Fibroblast of peridontal ligament (primary cell): Measurements from ENCODE around the gene CLMN.
"Not testable (repeated sequence)": the region's sequence is repeated elsewhere in the genome, so short reads cannot be mapped to it uniquely, and the experiment has no call there.

ENCODE experiments used
- DNase-seq: peaks from one replicate; pipeline ENCODE4 v3.0.0-alpha.2; 2010; ENCODE audit errors: extremely low read depth

The CLMN gene

GRCh38 chr14:95217391-95217900 lies 102.3 kb downstream of the CLMN start:
- no peak for DNase-seq

- DNase-seq, result no peak
Measured at GRCh38 chr14:95216008-95216407, 103.7 kb downstream of the CLMN start.

DNA sequence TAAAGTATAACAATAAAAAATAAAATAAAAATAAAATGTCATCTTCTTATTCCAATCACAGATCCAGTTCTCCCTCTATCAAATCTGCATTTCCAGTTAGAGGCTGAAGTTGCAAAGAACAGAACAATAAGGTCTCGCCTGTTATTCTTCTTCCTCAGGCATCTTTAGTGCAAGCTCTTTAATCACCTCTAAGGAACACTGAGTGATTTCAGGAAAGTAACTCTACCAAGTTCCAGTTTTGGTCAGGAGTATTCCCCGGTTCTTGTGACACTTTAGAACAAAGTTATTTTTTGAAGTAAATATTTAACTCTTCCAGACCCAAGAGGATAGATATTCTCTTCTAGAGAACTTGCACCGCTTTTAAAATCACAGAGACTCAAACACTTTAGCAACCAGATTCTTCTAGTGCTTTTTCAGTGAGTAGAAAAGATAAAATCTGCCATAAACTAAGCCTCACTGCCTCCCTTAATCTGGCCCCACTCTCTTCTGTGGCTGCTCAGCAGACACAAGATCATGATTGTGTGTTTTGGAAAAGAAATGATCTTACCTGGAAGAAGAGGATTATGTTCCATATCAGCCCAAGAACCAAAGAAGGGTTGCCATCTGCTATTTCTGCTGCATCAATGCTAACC lies 104.5 kb downstream of the CLMN start:
- DNase-seq, result no peak

DNA sequence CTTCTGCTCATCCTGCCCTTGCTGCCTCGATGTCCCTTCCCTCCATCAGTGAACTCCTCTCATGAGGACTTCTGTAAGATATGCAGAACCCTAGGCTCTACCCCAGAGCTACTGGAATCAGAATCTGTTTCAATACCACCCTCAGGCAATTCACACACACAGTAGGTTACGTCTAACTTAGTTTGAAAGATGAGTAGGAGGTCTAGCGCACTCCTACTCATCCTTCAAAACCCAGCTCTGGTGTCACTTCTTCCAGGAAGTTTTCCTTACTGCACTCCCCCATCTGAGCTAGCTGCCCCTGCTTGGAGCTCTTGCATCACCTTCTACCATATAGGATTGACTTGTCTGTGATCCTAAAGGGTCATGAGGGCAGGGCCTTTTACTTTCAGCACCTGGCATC lies 105.9 kb downstream of the CLMN start:
- no peak for DNase-seq

GRCh38 chr14:95211721-95212504 lies 107.8 kb downstream of the CLMN start:
- no peak for DNase-seq

GRCh38 chr14:95210699-95211098 lies 109.0 kb downstream of the CLMN start:
- no peak for DNase-seq

DNA sequence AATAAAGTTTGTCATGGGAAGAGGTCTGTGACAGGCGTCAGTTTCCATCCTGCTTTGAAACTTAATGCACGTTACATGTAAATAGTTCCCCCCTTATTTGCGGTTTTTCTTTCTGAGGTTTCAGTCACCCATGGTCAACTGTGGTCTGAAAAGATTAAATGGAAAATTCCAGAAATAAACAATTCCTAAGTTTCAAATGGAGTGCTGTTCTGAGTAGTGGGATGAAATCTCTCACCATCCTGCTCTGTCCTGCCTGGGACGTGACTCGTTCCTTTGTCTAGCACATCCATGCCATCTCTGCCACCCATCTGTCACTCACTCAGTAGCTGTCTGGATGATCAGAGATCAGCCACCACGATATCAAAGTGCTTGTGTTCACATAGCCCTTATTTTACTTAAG lies 111.1 kb downstream of the CLMN start:
- DNase-seq, result no peak

DNA sequence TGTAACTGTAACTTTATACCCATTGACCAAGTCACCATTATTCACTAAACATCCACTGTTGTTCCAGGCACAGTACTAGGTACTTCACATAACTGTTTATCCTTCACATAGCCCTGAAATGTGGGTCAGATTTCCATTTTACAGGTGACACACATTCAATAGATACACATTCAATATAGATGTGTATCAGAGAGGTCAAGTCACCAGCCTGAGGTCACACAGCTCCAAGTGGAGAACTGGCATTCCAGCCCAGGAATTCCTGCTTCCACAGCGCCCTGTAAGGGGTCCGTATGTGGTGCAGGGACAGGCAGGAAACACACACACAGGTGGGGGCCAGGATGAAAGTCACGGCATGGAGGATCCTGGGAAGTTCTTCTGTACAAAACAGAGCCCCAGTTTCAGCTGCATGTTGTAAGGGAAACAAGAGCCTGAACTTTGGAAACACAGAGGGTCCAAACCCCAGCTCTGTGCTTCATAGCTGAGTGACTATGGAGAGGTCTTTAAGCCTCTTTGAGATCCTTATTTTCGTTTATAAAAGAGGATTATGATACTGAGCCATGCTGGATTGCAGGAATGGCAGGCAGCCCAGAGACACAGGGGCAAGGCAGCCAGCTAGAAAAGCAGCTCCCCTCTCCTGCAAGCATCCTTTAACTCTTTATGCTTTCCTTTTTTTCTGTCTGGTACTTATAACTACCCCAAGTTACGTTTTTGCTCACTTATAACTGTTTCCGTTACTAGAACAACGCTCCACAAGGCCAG lies 112.1 kb downstream of the CLMN start:
- DNase-seq, result no peak

DNA sequence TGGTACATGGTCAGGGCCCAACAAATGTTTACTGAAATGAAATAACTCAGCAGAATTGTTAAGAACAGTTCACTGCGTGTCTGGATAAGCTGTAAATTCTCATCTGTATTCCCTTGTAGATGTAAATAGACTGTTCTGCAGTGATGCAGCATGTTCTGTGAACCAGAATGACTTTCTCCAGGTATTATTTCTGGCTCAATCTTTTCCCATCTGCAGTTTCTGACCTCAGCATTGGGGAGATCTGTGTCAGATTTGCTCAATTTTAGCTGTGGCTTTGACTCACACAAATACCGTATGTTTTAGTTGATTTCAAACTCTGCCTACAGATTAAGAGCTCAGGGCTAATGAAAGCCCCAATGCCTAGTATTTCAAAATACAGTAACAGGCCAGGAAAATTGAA lies 113.2 kb downstream of the CLMN start:
- DNase-seq, result peak; percentile 37

- DNase-seq, result no peak
Measured at GRCh38 chr14:95204705-95205104, 115.0 kb downstream of the CLMN start.

DNA sequence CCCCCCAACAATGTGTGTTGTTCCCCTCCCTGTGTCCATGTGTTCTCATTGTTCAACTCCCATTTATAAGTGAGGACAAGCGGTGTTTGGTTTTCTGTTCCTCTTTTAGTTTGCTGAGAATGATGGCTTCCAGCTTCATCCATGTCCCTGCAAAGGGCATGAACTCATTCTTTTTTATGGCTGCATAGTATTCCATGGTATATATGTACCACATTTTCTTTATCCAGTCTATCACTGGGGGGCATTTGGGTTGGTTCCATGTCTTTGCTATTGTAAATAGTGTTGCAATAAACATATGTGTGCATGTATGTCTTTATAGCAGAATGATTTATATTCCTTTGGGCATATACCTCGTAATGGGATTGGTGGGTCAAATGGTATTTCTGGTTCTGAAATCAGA lies 118.0 kb downstream of the CLMN start:
- not testable (repeated sequence) for DNase-seq

- no peak for DNase-seq
Measured at GRCh38 chr14:95200404-95200803, 119.3 kb downstream of the CLMN start.

DNA sequence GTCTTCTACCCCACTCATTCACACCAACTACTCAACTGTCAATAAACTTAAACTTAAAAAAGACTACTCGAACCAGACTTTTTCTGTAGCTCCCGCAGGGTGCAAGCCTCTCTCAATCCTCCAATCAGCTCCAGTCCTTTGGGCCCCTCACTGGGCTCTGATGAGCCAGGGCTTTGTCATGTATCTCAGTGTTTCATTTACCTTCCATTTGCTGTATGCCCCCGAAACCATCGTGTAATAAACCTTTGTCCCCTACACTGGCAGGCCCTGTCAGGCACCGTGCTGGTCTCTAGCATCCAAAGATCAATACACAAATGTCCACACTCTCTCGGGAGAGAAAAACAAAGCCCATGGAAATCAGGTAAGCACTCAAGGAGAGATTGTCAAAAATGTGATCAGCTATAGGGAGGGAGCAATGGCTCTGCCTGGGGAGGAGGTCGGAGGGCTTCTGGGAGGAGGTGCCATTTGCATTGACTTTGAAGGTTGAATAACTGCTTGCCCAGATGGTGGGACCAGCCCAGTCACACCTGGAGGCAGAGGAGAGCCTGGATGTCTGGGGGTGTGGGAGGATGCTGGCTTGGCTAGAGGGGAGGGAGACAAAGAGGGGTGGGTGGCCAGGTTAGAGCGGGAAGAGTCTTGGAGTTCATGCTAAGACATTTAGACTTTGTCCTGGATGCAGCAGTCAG lies 120.3 kb downstream of the CLMN start:
- no peak for DNase-seq

- DNase-seq, result no peak
Measured at GRCh38 chr14:95198320-95198719, 121.4 kb downstream of the CLMN start.

- DNase-seq, result no peak
Measured at GRCh38 chr14:95197551-95197950, 122.2 kb downstream of the CLMN start.

- no peak for DNase-seq
Measured at GRCh38 chr14:95196826-95197545, 122.7 kb downstream of the CLMN start.

GRCh38 chr14:95196268-95196667 lies 123.4 kb downstream of the CLMN start:
- DNase-seq, result no peak

GRCh38 chr14:95195031-95195430 lies 124.7 kb downstream of the CLMN start:
- DNase-seq, result no peak

GRCh38 chr14:95193081-95193480 lies 126.6 kb downstream of the CLMN start:
- no peak for DNase-seq

DNA sequence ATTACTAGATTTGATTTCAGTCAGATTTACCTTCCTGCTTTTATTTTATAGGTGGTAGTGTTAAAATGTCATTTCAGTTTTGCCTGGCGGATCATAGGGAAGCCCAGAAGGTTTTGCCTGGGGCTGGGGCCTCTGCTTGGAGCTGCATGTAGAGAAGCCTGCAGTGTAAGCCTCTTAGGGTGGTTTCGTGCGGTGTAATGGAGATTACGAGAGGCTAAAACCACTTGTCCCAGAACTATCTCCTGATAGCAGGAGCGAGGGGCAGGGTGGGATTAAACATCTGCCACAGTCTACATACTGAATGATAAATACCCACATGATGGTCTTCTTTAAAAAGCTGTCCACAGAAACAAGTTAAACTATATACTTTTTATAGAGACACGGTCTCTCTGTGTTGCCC lies 127.4 kb downstream of the CLMN start:
- no peak for DNase-seq

DNA sequence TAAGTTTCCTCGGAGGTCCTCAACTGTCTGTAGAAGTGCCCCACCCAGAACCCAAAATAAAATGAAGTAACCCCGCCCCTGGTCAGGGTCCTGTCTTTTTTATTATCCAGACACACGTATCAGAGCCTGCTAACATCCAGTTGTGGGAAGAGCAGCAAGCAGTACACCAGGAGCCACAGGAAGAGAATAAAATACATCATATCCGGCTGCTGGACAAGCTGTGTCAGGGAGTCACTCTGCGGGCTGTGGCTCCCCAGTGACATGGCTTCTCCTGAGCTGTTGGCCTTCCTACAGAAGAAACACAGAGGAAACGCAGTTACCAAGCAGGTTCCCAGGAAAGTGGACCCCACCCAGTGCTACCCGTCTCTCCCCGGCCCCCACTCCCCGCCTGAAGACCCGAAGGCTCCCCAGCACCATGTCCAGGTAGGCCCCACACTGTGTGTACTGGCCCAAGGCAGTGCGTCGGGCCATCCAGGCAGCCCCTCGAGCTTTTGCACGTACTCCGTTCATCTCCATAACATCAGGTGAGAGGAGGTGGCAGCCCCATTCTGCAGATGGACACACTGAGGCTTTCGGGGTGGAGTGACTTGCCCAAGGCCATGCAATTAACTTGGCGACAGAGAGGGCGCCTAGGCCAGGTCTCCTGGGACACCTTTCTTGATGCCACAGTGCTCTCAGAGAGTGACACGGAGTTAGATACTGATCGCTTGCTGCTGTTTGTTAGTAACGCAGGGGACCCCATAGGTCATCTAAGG lies 128.1 kb downstream of the CLMN start:
- no peak for DNase-seq
